Measurements from ENCODE around the gene VEPH1. TPM values are rescaled to one million over a fixed set of nuclear protein-coding genes. Genes with fewer than 3 reads are reported as not detected.

Gene VEPH1
- total RNA-seq, 2 experiments from 2014 or later = not detected

DNA sequence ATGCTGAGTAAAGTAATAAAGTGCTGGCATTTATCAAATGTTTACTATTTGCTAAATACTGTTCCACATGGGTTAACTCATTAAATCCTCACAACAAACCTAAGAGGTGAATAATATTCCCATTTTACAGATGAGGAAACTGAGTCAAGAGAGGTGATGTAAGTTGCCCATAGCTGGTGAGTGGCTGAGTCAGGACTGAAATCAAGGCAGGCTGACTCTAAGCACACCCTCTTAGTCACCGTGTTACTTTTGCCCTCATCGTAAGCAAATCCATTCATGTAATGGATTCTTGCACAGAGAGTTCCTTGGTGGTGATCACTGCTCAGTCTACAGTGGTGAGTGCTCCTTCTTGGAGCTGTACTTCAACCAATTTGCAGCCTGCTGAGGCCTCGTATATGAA, 95.4 kb downstream of the VEPH1 start:
- Mint-ChIP-seq H3K4me3 (no peak overlapping the region), H3K9me3 (no peaks in the 10 kb centered on the region), H3K36me3 (ENCODE audit: low read depth) (no peaks in the 10 kb centered on the region), H3K27ac (no peak overlapping the region), H3K27me3 (no peaks in the 10 kb centered on the region), H3K4me1 (ENCODE audit: low read depth) (no peaks in the 10 kb centered on the region)
- DNase-seq (no peak), ATAC-seq (no peak)
- ChIA-PET CTCF (no interaction called here), POLR2A (no interaction called here)
- intact Hi-C loops (cut with micrococcal nuclease) = no loop called here
- TF ChIP-seq CTCF (IDR thresholded peaks at IDR 0.05) = no peak

DNA sequence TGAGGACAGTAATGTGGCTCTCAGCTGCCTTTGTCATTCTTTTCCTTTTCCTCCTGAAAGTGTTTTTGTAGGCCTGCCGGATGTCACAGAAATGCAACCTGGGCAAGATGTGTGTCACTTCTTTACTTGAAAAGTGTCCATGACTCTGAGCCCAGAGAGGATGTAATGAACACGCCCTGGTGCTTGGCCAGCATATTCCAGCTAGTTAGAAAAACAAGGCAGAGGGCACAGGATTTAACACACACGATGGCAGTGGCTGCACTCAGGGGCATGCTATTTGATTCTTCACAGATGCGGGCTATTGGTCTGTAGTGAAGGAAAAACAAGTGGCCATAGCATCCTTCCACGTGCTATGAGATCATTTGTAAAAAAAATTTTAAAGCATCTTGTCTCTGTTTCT, 96.8 kb downstream of the VEPH1 start:
- H3K27ac Mint-ChIP-seq = no peak overlapping the region
- CTCF ChIA-PET = no interaction called here
- no peak for DNase-seq
- intact Hi-C loops (cut with micrococcal nuclease) = no loop called here
- H3K4me1 Mint-ChIP-seq (ENCODE audit: low read depth) = no peaks in the 10 kb centered on the region
- H3K9me3 Mint-ChIP-seq = no peaks in the 10 kb centered on the region
- no peak overlapping the region for H3K4me3 Mint-ChIP-seq
- no peaks in the 10 kb centered on the region for H3K27me3 Mint-ChIP-seq
- POLR2A ChIA-PET = no interaction called here
- no peak for TF ChIP-seq CTCF (IDR thresholded peaks at IDR 0.05)
- no peak for ATAC-seq
- H3K36me3 Mint-ChIP-seq (ENCODE audit: low read depth) = no peaks in the 10 kb centered on the region

- DNase-seq (no peak), ATAC-seq (no peak)
- Mint-ChIP-seq H3K27ac (no peak overlapping the region), H3K9me3 (no peaks in the 10 kb centered on the region), H3K4me3 (no peak overlapping the region), H3K27me3 (no peaks in the 10 kb centered on the region), H3K4me1 (ENCODE audit: low read depth) (no peaks in the 10 kb centered on the region), H3K36me3 (ENCODE audit: low read depth) (no peaks in the 10 kb centered on the region)
- CTCF ChIA-PET = no interaction called here
- intact Hi-C loops (cut with micrococcal nuclease) = no loop called here
- no peak for TF ChIP-seq CTCF (IDR thresholded peaks at IDR 0.05)
- POLR2A ChIA-PET = no interaction called here
Measured at GRCh38 chr3:157405457-157405856, 97.8 kb downstream of the VEPH1 start.

- no peak overlapping the region for H3K4me3 Mint-ChIP-seq
- no peak overlapping the region for H3K27ac Mint-ChIP-seq
- no peak for TF ChIP-seq CTCF (IDR thresholded peaks at IDR 0.05)
- POLR2A ChIA-PET = no interaction called here
- no peaks in the 10 kb centered on the region for H3K9me3 Mint-ChIP-seq
- no peaks in the 10 kb centered on the region for H3K4me1 Mint-ChIP-seq (ENCODE audit: low read depth)
- CTCF ChIA-PET = no interaction called here
- no peaks in the 10 kb centered on the region for H3K27me3 Mint-ChIP-seq
- no peaks in the 10 kb centered on the region for H3K36me3 Mint-ChIP-seq (ENCODE audit: low read depth)
- no peak for ATAC-seq
- intact Hi-C loops (cut with micrococcal nuclease) = no loop called here
- DNase-seq = no peak
Measured at GRCh38 chr3:157404381-157404780, 98.8 kb downstream of the VEPH1 start.

GRCh38 chr3:157398598-157398997, 104.6 kb downstream of the VEPH1 start:
- H3K27ac Mint-ChIP-seq = no peak overlapping the region
- intact Hi-C loops (cut with micrococcal nuclease) = no loop called here
- ATAC-seq = no peak
- TF ChIP-seq CTCF (IDR thresholded peaks at IDR 0.05) = no peak
- no peak overlapping the region for H3K4me3 Mint-ChIP-seq
- no peaks in the 10 kb centered on the region for H3K4me1 Mint-ChIP-seq (ENCODE audit: low read depth)
- H3K27me3 Mint-ChIP-seq = no peaks in the 10 kb centered on the region
- H3K9me3 Mint-ChIP-seq = no peaks in the 10 kb centered on the region
- ChIA-PET CTCF (no interaction called here), POLR2A (no interaction called here)
- no peak for DNase-seq
- no peaks in the 10 kb centered on the region for H3K36me3 Mint-ChIP-seq (ENCODE audit: low read depth)
